Right cardiac atrium (tissue), 5 donors: ENCODE data around the gene GIPC1. TPM values are rescaled to one million over a fixed set of nuclear protein-coding genes. Genes with fewer than 3 reads are reported as not detected.
A peak's percentile ranks its signal among the peaks of the same experiment; 100 is the strongest.

Source experiments
- ATAC-seq, 2 donors: fragments of 200-7000 bp; cut with Tn5 transposase; one replicate each; pipeline versions ENCODE4 v1.8.0 to v1.9.1; 2020; ENCODE audit warnings: moderate library complexity in 2 of 2, mild to moderate bottlenecking in 1 of 2
- DNase-seq, 3 donors: peaks; one replicate each; pipeline ENCODE4 v3.0.0-alpha.2; 2020
- H3K27ac ChIP-seq: one replicate; pipeline ENCODE4 v1.5.1; 2013; ENCODE audit warnings: mild to moderate bottlenecking, low read length, control low read depth, moderate library complexity
- H3K27me3 ChIP-seq: one replicate; pipeline ENCODE4 v1.6.1; 2013; ENCODE audit not compliant: control insufficient read depth, insufficient read depth
- H3K4me1 ChIP-seq: one replicate; pipeline ENCODE4 v1.6.1; 2013; ENCODE audit warnings: low read length; ENCODE audit not compliant: control insufficient read depth, insufficient read depth
- H3K4me3 ChIP-seq: one replicate; pipeline ENCODE4 v1.5.1; 2013; ENCODE audit warnings: low read length, control low read depth
- H3K9me3 ChIP-seq: one replicate; pipeline ENCODE4 v1.6.1; 2013; ENCODE audit warnings: low read length; ENCODE audit not compliant: control insufficient read depth
- WGBS: extraction: QIAGEN DNeasy Blood & Tissue Kit; methylation state at CpG from one replicate; pipeline ENCODE4 v1.1.7; 2013; 5-methylcytosine and 5-hydroxymethylcytosine counted together
- intact Hi-C, 4 donors: fragments of 100-400 bp; cut with DNase I; formaldehyde crosslinking; loops; one replicate each; pipeline versions ENCODE4 v1.11.0 to v1.14.0; 2022 to 2023
- polyA plus RNA-seq: library from polyadenylated mRNA; stranded (reverse); fragments of 200-250 nt; gene quantifications from one replicate; pipeline ENCODE4 v1.2.3, GENCODE V29; 2013
- total RNA-seq, 4 donors: library from RNA; stranded (reverse); fragmentation: NEBNext Ultra II Directional; extraction: Animal tissue kit (Norgen Biotek cat#: 25700); gene quantifications; one replicate each; pipeline ENCODE4 v1.2.1, GENCODE V29; 2021
- donor health status: healthy with polysubstance abuse.
- donor health status: DM: no; HTN: yes; CAD: no.
- donor health status: DM: no; HTN: no; CAD: no.
- donor health status: DM: no; HTN: yes; CAD: no; lungs with severe emphysema.
- donor health status: DM: yes; HTN: yes; CAD: no.

Gene GIPC1
- total and polyA plus RNA-seq, 5 donors, result 47.0 to 57.3 (median 51.5) TPM

DNA sequence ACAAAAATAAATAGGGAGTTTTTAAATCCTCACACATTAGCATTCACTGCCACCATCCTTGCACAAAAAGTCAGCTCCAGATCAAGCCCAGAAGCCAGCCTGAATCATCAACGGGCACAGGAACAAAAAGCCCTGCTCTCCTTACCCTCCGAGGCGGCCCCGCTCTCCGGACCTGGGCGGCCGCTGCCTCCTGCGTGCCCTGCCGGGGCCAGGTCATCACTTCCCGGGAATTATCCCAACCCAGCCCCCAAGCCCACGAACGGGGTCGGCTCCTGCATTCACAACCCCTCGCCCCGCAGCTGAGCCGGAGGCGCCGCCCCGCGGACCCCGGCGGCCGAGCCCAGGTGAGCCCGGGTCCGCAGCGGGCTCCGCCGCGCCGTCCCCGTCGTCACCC lies 21.5 kb upstream of the GIPC1 start:
- Histone ChIP-seq H3K27me3 (no peaks in the 10 kb centered on the region), H3K4me3 (peak overlapping the region; percentile 88), H3K9me3 (no peaks in the 10 kb centered on the region), H3K4me1 (peaks cover 5% of the 10 kb centered on the region), H3K27ac (peak overlapping the region; percentile 26)
- DNase-seq, result no peak
- WGBS, result under 1% methylated on average over 32 of the region's 32 CpGs
- intact Hi-C loops, result no loop called here
- peak in 1 of 2 donors; percentile 1 for ATAC-seq

DNA sequence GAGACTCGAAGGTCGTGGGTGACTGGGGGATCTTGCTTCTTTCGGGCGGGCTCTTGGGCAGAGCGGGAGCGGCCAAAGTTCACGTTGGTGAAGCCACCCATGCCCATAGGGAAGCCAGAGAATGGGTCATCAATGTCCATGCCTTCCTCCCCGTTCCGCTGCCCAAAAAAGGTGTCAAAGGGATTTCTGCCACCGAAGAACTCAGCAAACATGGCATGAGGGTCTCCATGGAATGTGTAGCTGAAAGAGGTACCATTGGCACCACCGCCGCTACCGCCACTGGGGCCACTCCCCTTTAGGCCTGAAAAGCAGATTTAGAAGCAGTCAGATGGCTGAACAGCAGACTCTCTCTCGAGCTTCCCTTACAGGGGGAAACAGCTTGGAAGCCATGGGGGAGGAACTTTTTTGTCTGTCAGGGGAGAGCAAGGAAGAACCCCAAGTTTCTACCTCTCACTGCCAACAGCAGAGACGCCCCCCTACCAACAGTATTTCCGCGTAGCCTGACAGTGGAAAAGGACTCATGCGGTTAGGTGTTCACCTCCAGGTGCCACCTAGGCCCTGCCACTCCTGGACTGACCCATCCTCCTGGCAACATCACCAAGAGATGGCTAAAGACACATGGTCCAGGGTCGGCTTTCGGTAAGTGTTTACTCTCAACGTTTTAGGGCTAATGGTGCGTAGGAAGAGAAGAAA lies 21.0 kb upstream of the GIPC1 start:
- WGBS, result 29% methylated on average over 22 of the region's 22 CpGs
- H3K9me3 ChIP-seq, result no peaks in the 10 kb centered on the region
- DNase-seq (no peak), ATAC-seq (no peak)
- intact Hi-C loops, result no loop called here
- H3K4me3 ChIP-seq, result peak overlapping the region; percentile 88
- peaks cover 5% of the 10 kb centered on the region for H3K4me1 ChIP-seq
- H3K27ac ChIP-seq, result peak overlapping the region; percentile 56
- H3K27me3 ChIP-seq, result no peaks in the 10 kb centered on the region

DNA sequence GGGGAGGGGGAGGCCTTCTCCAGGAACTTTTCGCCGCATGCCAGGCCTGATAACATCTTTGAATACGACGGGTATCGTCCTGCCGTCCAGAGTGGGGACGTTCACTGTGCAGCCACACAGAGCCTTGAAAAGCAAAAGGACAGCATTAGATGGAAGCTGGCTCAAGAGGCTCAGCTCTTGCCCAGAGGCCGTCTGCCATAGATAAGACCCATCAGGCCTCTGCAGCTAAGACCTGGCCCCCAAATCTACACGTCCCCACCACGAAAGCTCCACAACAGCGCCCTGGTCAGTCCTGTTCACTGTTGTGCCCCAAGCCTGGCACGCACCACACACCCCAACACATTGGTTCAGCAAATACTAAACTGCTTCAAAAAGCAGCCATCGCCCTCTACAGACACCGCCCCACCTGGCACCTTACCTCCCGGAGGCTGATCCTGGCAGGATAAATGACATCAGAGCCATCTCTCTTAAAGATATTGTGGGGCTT lies 20.2 kb upstream of the GIPC1 start:
- DNase-seq (no peak), ATAC-seq (no peak)
- Histone ChIP-seq H3K27me3 (no peaks in the 10 kb centered on the region), H3K27ac (no peak overlapping the region), H3K4me1 (peaks cover 5% of the 10 kb centered on the region), H3K4me3 (peak overlapping the region; percentile 88), H3K9me3 (no peaks in the 10 kb centered on the region)
- intact Hi-C loops, result no loop called here
- WGBS, result 62% methylated on average over 15 of the region's 15 CpGs

DNA sequence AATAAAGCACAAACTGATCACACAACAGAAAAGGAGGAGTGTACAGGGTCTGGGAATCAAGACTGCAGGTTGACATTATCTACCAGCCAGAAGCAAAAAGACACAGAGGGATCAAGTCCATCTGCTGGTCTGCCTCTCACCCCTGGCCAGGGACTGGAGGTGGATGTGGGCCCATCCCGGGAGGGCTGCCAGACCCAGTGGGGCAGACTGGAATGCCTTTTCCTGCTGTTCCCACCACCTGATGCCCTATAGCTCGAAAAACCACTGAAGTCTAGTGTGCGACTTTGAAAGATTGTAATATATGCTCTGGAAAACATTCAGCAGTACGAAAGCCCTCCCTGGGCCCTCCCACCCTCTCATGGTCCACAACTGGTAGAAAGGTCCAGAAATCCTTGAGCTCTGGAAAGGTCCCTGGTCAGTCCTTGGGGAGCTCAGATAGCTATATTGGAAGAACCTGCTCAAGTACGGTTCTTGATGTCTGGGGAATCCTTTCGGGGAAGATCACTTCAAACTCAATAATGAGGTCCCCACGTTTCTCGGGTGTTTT lies 19.6 kb upstream of the GIPC1 start:
- peaks cover 5% of the 10 kb centered on the region for H3K4me1 ChIP-seq
- intact Hi-C loops, result no loop called here
- 67% methylated on average over 8 of the region's 8 CpGs for WGBS

DNA sequence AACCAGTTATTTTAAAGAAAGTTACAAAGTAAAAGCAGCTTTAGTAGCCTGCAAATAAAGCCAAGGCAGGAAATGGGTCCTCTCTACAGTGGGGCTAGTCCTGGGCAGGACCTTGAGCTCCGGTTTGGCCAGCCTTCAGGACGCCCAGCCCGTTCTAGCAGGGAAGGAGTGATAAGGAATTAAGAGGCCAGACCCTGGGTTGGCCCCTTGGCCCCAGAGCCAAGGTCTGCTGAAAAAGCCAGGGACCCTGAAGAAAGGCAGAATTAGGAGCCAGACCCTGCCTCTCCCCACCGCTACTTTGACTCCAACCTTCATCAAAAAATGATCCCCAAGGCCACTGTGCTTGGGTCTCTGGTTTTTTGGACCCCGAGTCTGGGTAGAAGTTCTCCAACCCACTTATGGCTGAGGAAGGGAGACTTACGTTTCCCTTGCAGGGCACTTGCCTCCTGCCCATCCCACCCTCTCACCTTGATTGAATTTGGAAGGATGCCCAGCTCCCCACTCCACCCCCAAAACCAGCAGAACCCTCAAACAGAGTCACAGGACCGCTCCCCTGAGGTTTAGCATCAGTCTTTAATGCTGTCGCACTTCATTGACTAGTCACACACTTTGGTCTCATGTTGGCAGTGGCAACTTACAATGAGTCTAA lies 18.4 kb upstream of the GIPC1 start:
- H3K9me3 ChIP-seq, result no peaks in the 10 kb centered on the region
- WGBS, result 77% methylated on average over 8 of the region's 8 CpGs
- intact Hi-C loops, result no loop called here
- H3K4me1 ChIP-seq, result peaks cover 5% of the 10 kb centered on the region
- no peak for ATAC-seq
- no peak overlapping the region for H3K27ac ChIP-seq
- peak in 1 of 3 donors; percentile 33 for DNase-seq
- no peak overlapping the region for H3K4me3 ChIP-seq
- no peaks in the 10 kb centered on the region for H3K27me3 ChIP-seq

More for the DNA sequence above, 19.6 kb upstream of the GIPC1 start:
- Histone ChIP-seq H3K27me3 (no peaks in the 10 kb centered on the region), H3K9me3 (no peaks in the 10 kb centered on the region), H3K4me3 (no peak overlapping the region), H3K27ac (no peak overlapping the region)
- peak in 1 of 3 donors; percentile 79 for DNase-seq
- no peak for ATAC-seq

DNA sequence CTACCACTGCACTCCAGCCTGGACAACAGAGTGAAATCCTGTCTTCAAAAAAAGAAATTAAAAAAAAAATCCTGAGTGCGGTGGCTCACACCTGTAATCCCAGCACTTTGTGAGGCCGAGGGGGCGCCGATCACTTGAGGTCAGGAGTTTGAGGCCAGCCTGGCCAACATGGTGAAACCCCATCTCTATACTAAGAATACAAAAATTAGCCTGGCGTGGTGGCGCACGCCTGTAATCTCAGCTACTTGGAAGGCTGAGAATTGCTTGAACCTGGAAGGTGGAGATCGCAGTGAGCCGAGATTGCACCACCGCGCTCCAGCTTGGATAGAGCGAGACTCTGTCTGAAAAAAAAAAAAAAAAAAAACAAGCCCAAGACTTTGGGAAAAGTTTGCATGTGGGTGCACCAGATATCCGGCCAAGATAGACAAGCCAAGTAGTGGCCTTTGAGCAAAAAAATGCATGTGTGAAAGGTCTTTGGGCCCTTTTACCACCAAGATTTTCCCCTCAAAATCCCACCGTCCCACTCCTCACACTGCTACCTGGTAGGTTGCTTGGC lies 16.6 kb upstream of the GIPC1 start:
- WGBS, result 93% methylated on average over 14 of the region's 14 CpGs
- Histone ChIP-seq H3K27ac (no peak overlapping the region), H3K4me1 (peaks cover 5% of the 10 kb centered on the region), H3K9me3 (no peaks in the 10 kb centered on the region), H3K27me3 (no peaks in the 10 kb centered on the region), H3K4me3 (no peak overlapping the region)
- no peak for ATAC-seq
- intact Hi-C loops, result no loop called here
- peak in 1 of 3 donors; percentile 32 for DNase-seq

DNA sequence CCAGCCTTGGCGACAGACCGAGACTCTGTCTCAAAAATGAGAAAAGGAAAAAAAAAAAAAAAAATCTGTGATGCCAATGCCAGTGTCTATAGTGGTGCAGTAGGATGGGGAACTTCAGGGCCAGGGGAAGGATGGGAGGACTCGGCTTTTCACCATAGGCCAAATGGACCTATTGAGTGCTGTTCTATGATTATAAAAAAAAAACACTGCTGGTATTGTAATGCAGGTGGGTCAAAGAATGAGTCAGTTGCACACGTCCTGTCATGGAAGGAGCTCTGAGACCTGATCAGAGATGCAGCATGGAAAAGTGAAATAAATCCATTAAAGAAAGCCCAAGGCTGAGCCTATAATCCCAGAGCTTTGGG lies 15.3 kb upstream of the GIPC1 start:
- DNase-seq (no peak), ATAC-seq (peak in 1 of 2 donors; percentile 8)
- no peak overlapping the region for H3K4me3 ChIP-seq

DNA sequence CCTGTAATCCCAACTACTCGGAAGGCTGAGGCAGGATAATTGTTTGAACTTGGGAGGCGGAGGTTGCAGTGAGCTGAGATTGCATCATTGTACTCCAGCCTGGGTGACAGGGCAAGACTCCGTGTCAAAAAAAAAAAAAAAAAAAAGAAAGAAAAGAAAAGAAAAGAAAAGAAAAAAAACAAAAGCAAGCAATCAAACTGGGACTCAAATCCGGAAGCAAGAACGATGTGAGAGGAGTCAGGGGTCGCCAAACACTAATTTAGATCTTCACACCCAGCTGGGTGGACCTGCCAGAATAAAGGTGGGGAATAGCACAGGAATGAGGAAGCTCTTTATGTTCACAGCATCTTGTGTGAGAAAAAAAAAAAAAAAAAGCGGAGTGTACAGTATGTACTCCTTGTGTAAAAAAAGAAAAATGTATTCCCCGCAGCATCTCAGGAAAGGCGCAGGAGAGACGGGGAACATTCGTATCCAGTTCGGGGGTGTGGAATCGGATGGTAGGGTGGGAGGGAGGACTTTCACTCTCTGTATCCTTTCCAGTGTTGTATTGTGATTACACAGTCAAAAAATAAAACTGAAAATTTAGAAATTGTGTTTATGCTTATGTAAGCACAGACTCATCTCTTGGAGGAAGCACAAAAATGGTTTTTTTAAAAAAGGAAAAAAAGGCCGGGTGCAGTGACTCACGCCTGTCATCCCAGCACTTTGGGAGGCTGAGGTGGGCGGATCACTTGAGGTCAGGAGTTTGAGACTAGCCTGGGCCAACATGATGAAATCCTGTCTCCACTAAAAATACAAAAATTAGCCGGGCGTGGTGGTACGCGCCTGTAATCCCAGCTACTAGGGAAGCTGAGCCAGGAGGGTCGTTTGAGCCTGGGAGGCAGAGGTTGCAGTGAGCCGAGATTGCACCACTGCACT lies 14.6 kb upstream of the GIPC1 start:
- Histone ChIP-seq H3K27me3 (no peaks in the 10 kb centered on the region), H3K4me1 (no peaks in the 10 kb centered on the region), H3K9me3 (no peaks in the 10 kb centered on the region), H3K4me3 (no peak overlapping the region), H3K27ac (no peak overlapping the region)
- intact Hi-C loops, result no loop called here
- ATAC-seq, result peak; percentile 20 to 21
- peak; percentile 44 to 68 (median 66) for DNase-seq
- WGBS, result 50% methylated on average over 22 of the region's 22 CpGs

More for the DNA sequence above, 15.3 kb upstream of the GIPC1 start:
- intact Hi-C loops, result no loop called here
- Histone ChIP-seq H3K4me1 (peaks cover 4% of the 10 kb centered on the region), H3K9me3 (no peaks in the 10 kb centered on the region), H3K27me3 (no peaks in the 10 kb centered on the region), H3K27ac (no peak overlapping the region)
- 83% methylated on average over 4 of the region's 4 CpGs for WGBS

DNA sequence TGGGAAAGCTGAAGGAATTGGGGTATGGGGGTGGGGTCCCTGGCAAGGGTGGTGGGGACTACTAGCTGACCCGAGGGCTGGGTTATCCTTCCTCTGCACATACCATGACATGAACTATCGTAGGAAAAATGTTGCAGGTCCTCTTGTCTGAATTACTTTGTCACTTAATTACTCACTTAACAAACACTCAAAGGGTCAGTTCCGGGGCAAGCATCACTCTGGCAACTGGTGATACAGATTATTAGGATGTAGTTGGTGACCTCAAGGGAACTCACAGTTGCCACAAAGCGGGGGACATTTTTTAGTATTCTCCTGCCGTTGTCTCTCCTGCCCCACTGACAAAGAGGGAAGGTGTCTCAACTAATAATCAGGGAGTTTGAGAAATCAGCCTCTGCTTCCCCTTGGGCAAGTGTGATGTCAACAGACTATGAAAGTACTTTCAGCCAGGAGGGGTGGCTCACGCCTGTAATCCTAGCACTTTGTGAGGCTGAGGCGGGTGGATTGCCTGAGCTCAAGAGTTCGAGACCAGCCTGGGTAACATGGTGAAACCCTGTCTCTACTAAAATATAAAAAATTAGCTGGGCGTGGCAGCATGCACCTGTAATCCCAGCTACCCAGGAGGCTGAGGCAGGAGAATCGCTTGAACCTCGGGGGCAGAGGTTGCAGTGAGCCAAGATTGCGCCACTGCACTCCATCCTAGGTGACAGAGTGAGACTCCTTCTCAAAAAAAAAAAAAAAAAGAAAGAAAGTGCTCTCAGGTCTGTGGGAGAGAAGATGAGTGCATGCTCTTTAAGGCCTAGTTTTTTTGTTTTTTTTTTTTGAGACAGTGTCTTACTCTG lies 12.0 kb upstream of the GIPC1 start:
- Histone ChIP-seq H3K27ac (no peak overlapping the region), H3K4me3 (no peak overlapping the region), H3K27me3 (no peaks in the 10 kb centered on the region), H3K9me3 (no peaks in the 10 kb centered on the region), H3K4me1 (no peaks in the 10 kb centered on the region)
- DNase-seq, result peak in 2 of 3 donors; percentile 1 to 36
- peak in 1 of 2 donors; percentile 21 for ATAC-seq
- WGBS, result 56% methylated on average over 12 of the region's 12 CpGs
- intact Hi-C loops, result no loop called here
